Gastroesophageal sphincter (tissue), 4 donors: ENCODE results near the gene ZNF592. TPM values are rescaled to one million over a fixed set of nuclear protein-coding genes. Genes with fewer than 3 reads are reported as not detected.

Experiments
- ATAC-seq: fragments of 150-250 bp; one replicate; pipeline ENCODE4 v1.9.1; 2016; ENCODE audit warnings: mild to moderate bottlenecking, moderate library complexity
- H3K27ac ChIP-seq, 4 donors: fragments of 200-600 bp; sonication (generic) in 3 of 4; 1 replicate in 3 of 4; 2 replicates in 1 of 4; pipeline ENCODE4 v1.5.1; 2016 to 2019
- H3K27me3 ChIP-seq: fragments of 200-600 bp; sonication (generic); one replicate; pipeline ENCODE4 v1.5.1; 2019
- H3K36me3 ChIP-seq, 2 donors: fragments of 200-600 bp; sonication (generic); one replicate each; pipeline ENCODE4 v1.5.1; 2019; ENCODE audit warnings: control low read depth in 1 of 2
- H3K4me1 ChIP-seq, 3 donors: fragments of 200-600 bp; sonication (generic); 1 replicate in 2 of 3; 2 replicates in 1 of 3; pipeline ENCODE4 v1.5.1; 2016 to 2019; ENCODE audit warnings: control low read depth in 2 of 3
- H3K4me3 ChIP-seq, 2 donors: fragments of 200-600 bp; sonication (generic); one replicate each; pipeline ENCODE4 v1.5.1; 2019; ENCODE audit warnings: mild to moderate bottlenecking in 1 of 2, moderate library complexity in 1 of 2
- H3K9me3 ChIP-seq, 3 donors: fragments of 200-600 bp; sonication (generic); one replicate each; pipeline ENCODE4 v1.5.1; 2017 to 2019; ENCODE audit warnings: control low read depth in 2 of 3
- CTCF ChIP-seq, 4 experiments: fragments of 200-600 bp in 2 of 4; fragments of 450-650 bp in 2 of 4; sonication (generic) in 1 of 4; IDR thresholded peaks; one replicate each; pipeline ENCODE4 v1.5.1; 2017 to 2019; ENCODE audit warnings: antibody characterized with exemption in 4 of 4, mild to moderate bottlenecking in 2 of 4, moderate library complexity in 2 of 4
- EP300 ChIP-seq: sonication (generic); formaldehyde crosslinking; IDR thresholded peaks from one replicate; pipeline ENCODE4 v1.6.1; 2017; ENCODE audit warnings: antibody characterized with exemption, mild to moderate bottlenecking
- POLR2A ChIP-seq, 2 donors: fragments of 450-650 bp; IDR thresholded peaks; one replicate each; pipeline ENCODE4 v1.6.1; 2017; ENCODE audit warnings: antibody characterized with exemption in 2 of 2, mild to moderate bottlenecking in 2 of 2, moderate library complexity in 1 of 2
- POLR2AphosphoS5 ChIP-seq: sonication (generic); formaldehyde crosslinking; IDR thresholded peaks from one replicate; pipeline ENCODE4 v1.6.1; 2017; ENCODE audit warnings: antibody characterized with exemption
- WGBS, 2 donors: methylation state at CpG; one replicate each; pipeline ENCODE4 v1.1.5; 2018; ENCODE audit warnings: low coverage in 1 of 2; 5-methylcytosine and 5-hydroxymethylcytosine counted together
- total RNA-seq, 4 donors: library from RNA; depleted of rRNA; stranded (reverse); fragments of >200 nt; gene quantifications; one replicate each; pipeline ENCODE4 v1.1.0, GENCODE V29; 2016

Gene ZNF592
- total RNA-seq, 4 donors from 2014 or later = 15.7 to 26.0 (median 19.1) TPM

- Histone ChIP-seq H3K4me1 (peaks cover 6 to 82% (median 12%) of the 10 kb centered on the region in 3 donors), H3K9me3 (no peaks in the 10 kb centered on the region), H3K4me3 (no peak overlapping the region), H3K27me3 (no peaks in the 10 kb centered on the region), H3K27ac (no peak overlapping the region), H3K36me3 (peaks cover 0 to 9% of the 10 kb centered on the region in 2 donors)
- no peak for ATAC-seq
- no peak for TF ChIP-seq POLR2A (IDR thresholded peaks at IDR 0.05)
- TF ChIP-seq EP300 = no peak
- TF ChIP-seq CTCF (IDR thresholded peaks at IDR 0.05) = no peak
- no peak for TF ChIP-seq POLR2AphosphoS5
- 68 to 88% methylated on average over 1 to 3 of the region's 4 CpGs for WGBS, 2 donors
Observed at GRCh38 chr15:84834229-84834955, 86.0 kb downstream of the ZNF592 start.

GRCh38 chr15:84834969-84835368 lies 86.6 kb downstream of the ZNF592 start:
- TF ChIP-seq POLR2A (IDR thresholded peaks at IDR 0.05) (no peak), POLR2AphosphoS5 (no peak), EP300 (no peak), CTCF (IDR thresholded peaks at IDR 0.05) (no peak)
- ATAC-seq = no peak
- no peaks in the 10 kb centered on the region for H3K9me3 ChIP-seq
- H3K27me3 ChIP-seq = no peaks in the 10 kb centered on the region
- WGBS, 2 donors = 83 to 94% methylated on average over 3 to 4 of the region's 5 CpGs
- H3K36me3 ChIP-seq = peaks cover 0 to 14% of the 10 kb centered on the region in 2 donors
- H3K4me3 ChIP-seq = no peak overlapping the region
- no peak overlapping the region for H3K27ac ChIP-seq
- peaks cover 6 to 84% (median 12%) of the 10 kb centered on the region in 3 donors for H3K4me1 ChIP-seq

- no peak for ATAC-seq
- H3K36me3 ChIP-seq = peaks cover 0 to 17% of the 10 kb centered on the region in 2 donors
- H3K9me3 ChIP-seq = no peaks in the 10 kb centered on the region
- H3K27me3 ChIP-seq = no peaks in the 10 kb centered on the region
- WGBS, 2 donors = 59 to 77% methylated on average over 3 to 5 of the region's 5 CpGs
- no peak for TF ChIP-seq POLR2A (IDR thresholded peaks at IDR 0.05)
- no peak for TF ChIP-seq CTCF (IDR thresholded peaks at IDR 0.05)
- TF ChIP-seq EP300 = no peak
- TF ChIP-seq POLR2AphosphoS5 = no peak
- H3K4me1 ChIP-seq = peaks cover 6 to 84% (median 20%) of the 10 kb centered on the region in 3 donors
- no peak overlapping the region for H3K4me3 ChIP-seq
- H3K27ac ChIP-seq = no peak overlapping the region
Observed at GRCh38 chr15:84835661-84836337, 87.4 kb downstream of the ZNF592 start.

GRCh38 chr15:84836844-84837243 lies 88.5 kb downstream of the ZNF592 start:
- ATAC-seq = no peak
- peaks cover 9 to 84% (median 25%) of the 10 kb centered on the region in 3 donors for H3K4me1 ChIP-seq
- no peak overlapping the region for H3K4me3 ChIP-seq
- peaks cover 0 to 17% of the 10 kb centered on the region in 2 donors for H3K36me3 ChIP-seq
- H3K9me3 ChIP-seq = no peaks in the 10 kb centered on the region
- TF ChIP-seq EP300 (no peak), POLR2A (IDR thresholded peaks at IDR 0.05) (no peak), POLR2AphosphoS5 (no peak), CTCF (IDR thresholded peaks at IDR 0.05) (no peak)
- no peaks in the 10 kb centered on the region for H3K27me3 ChIP-seq
- 83 to 90% methylated on average over 1 of the region's 1 CpG for WGBS, 2 donors
- no peak overlapping the region for H3K27ac ChIP-seq
